Neuron (in vitro differentiated cells): ENCODE results near the gene ANKDD1A.

Source experiments
- H2AFZ ChIP-seq: one replicate; pipeline ENCODE4 v1.6.1; 2013; ENCODE audit warnings: low read depth, mild to moderate bottlenecking, inconsistent platforms, low read length, moderate library complexity
- H3K27me3 ChIP-seq: one replicate; pipeline ENCODE4 v1.6.1; 2013; ENCODE audit warnings: low read length; ENCODE audit not compliant: insufficient read depth
- H3K36me3 ChIP-seq: one replicate; pipeline ENCODE4 v1.6.1; 2013; ENCODE audit warnings: low read length; ENCODE audit not compliant: insufficient read depth
- H3K4me1 ChIP-seq: one replicate; pipeline ENCODE4 v1.6.1; 2013; ENCODE audit warnings: low read length; ENCODE audit not compliant: insufficient read depth
- H3K4me3 ChIP-seq: 2 replicates; pipeline ENCODE4 v1.5.1; 2013; ENCODE audit warnings: mild to moderate bottlenecking, low read length, moderate library complexity
- H3K9me3 ChIP-seq: one replicate; pipeline ENCODE4 v1.6.1; 2013; ENCODE audit warnings: low read length

Gene ANKDD1A

GRCh38 chr15:64943512-64944225 is 32.0 kb downstream of the ANKDD1A start:
- no peaks in the 10 kb centered on the region for H3K9me3 ChIP-seq
- no peaks in the 10 kb centered on the region for H3K4me1 ChIP-seq
- no peak overlapping the region for H2AFZ ChIP-seq
- H3K36me3 ChIP-seq: no peaks in the 10 kb centered on the region
- no peaks in the 10 kb centered on the region for H3K27me3 ChIP-seq
- no peak overlapping the region for H3K4me3 ChIP-seq

GRCh38 chr15:64944961-64945360 is 33.3 kb downstream of the ANKDD1A start:
- Histone ChIP-seq H3K4me3 (no peak overlapping the region), H2AFZ (no peak overlapping the region), H3K9me3 (no peaks in the 10 kb centered on the region), H3K4me1 (no peaks in the 10 kb centered on the region), H3K27me3 (no peaks in the 10 kb centered on the region), H3K36me3 (no peaks in the 10 kb centered on the region)

GRCh38 chr15:64947211-64947610 is 35.5 kb downstream of the ANKDD1A start:
- Histone ChIP-seq H3K27me3 (no peaks in the 10 kb centered on the region), H3K9me3 (no peaks in the 10 kb centered on the region), H3K36me3 (no peaks in the 10 kb centered on the region), H3K4me1 (no peaks in the 10 kb centered on the region), H2AFZ (no peak overlapping the region), H3K4me3 (no peak overlapping the region)

DNA sequence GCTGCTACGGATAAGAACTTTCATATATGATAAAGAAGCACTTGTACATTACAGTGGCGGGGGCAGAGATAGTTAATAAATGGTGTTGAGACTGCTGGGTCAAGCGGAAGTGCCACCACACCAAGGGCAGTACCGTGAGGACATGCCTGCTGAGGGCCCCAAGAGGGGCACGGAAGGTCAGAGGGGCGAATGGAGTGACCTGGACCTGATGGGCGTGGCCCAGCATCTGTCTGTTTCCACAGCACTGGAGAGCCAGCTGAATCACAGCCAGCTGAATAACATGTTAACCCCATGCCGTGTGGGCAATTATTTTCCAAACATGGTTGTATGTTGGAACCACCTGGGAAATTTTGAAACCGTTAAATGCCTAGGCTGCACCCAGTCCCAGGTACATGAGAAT is 37.2 kb downstream of the ANKDD1A start:
- H3K27me3 ChIP-seq: no peaks in the 10 kb centered on the region
- no peaks in the 10 kb centered on the region for H3K4me1 ChIP-seq
- no peak overlapping the region for H3K4me3 ChIP-seq
- H3K9me3 ChIP-seq: no peaks in the 10 kb centered on the region
- no peaks in the 10 kb centered on the region for H3K36me3 ChIP-seq
- H2AFZ ChIP-seq: no peak overlapping the region

GRCh38 chr15:64949383-64950186 is 37.9 kb downstream of the ANKDD1A start:
- no peaks in the 10 kb centered on the region for H3K36me3 ChIP-seq
- H3K4me3 ChIP-seq: no peak overlapping the region
- H3K4me1 ChIP-seq: no peaks in the 10 kb centered on the region
- no peaks in the 10 kb centered on the region for H3K27me3 ChIP-seq
- no peaks in the 10 kb centered on the region for H3K9me3 ChIP-seq
- no peak overlapping the region for H2AFZ ChIP-seq

DNA sequence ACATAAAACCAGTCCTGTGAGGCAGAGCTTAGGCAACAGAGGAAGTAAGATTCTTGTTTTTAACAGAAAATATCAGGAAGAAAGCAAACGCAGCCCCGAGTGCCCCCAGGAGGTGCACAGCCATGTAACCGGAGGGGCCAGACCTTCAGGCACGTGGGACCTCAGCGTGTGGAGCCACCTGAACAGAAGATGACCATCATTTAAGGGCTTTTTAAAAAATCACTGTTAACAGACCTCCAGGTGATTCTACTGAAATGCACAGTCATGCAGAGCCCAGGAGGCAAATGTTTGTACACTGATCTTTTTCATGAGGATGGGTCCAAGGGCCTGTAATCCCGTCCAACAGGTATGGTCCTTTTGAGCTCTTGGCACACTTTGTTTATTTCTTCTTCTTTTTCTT is 39.2 kb downstream of the ANKDD1A start:
- Histone ChIP-seq H3K4me3 (no peak overlapping the region), H3K4me1 (no peaks in the 10 kb centered on the region), H2AFZ (no peak overlapping the region), H3K36me3 (peaks cover 9% of the 10 kb centered on the region), H3K9me3 (peaks cover 8% of the 10 kb centered on the region), H3K27me3 (no peaks in the 10 kb centered on the region)

DNA sequence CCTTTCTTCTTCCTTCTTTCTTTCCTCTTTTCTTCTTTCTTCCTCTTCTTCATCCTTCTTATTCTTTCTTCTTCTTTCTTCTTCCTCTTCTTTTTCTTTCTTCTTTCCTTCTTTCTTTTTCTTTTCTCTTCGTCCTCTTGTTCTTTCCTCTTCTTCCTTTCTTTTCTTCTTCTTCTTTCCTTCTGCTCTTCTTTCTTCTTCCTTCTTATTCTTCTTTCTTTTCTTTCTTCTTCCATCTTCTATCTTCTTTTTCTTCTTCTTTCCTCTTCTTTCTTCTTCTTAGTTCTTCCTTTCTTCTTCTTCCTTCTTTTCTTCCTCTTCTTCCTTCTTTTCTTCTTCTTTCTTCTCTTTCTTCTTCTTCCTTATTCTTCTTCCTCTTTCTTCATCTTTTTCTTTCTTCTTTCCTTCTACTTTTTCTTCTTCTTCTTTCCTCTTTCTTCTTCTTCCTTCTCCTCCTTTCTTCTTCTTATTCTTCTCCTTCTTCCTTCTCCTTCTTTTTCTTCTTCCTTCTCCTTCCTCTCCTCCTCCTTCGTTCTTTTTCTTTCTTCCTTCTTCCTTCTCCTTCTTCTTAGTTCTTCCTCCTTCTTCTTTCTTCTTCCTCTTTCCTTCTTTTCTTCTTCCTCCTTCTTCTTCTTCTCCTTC is 40.2 kb downstream of the ANKDD1A start:
- Histone ChIP-seq H3K9me3 (peaks cover 9% of the 10 kb centered on the region), H3K27me3 (no peaks in the 10 kb centered on the region), H2AFZ (no peak overlapping the region), H3K4me3 (no peak overlapping the region), H3K4me1 (no peaks in the 10 kb centered on the region), H3K36me3 (peaks cover 17% of the 10 kb centered on the region)

- Histone ChIP-seq H2AFZ (no peak overlapping the region), H3K4me1 (no peaks in the 10 kb centered on the region), H3K36me3 (peaks cover 39% of the 10 kb centered on the region), H3K4me3 (no peak overlapping the region), H3K9me3 (peaks cover 9% of the 10 kb centered on the region), H3K27me3 (no peaks in the 10 kb centered on the region)
These were observed 42.7 kb downstream of the ANKDD1A start for GRCh38 chr15:64954395-64954794.

- Histone ChIP-seq H2AFZ (no peak overlapping the region), H3K36me3 (peaks cover 83% of the 10 kb centered on the region), H3K9me3 (peaks cover 9% of the 10 kb centered on the region), H3K4me3 (no peak overlapping the region), H3K27me3 (no peaks in the 10 kb centered on the region), H3K4me1 (no peaks in the 10 kb centered on the region)
These were observed 47.4 kb downstream of the ANKDD1A start for GRCh38 chr15:64959128-64959527.

DNA sequence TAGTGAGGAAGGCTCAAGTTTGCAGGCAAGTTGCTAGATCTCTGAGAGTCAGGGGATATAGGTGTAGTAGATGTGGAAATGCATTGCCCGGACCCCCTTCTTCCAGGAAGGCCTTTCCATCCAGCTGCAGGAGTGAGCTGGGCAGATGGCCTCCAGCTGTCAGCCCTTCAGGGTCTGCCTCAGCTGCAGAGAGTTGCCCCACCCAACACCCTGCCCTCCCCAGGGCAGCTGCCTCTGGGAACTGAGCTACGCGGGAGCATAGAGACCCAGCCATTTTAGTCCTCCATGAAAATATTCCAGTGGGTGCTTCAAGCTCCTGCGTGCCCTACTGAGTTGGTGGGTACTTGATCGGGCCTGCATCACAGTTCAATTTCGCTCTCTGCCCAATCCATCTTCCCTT is 48.5 kb downstream of the ANKDD1A start:
- no peak overlapping the region for H3K4me3 ChIP-seq
- no peak overlapping the region for H2AFZ ChIP-seq
- H3K27me3 ChIP-seq: no peaks in the 10 kb centered on the region
- H3K36me3 ChIP-seq: peaks cover 90% of the 10 kb centered on the region
- peaks cover 8% of the 10 kb centered on the region for H3K9me3 ChIP-seq
- H3K4me1 ChIP-seq: no peaks in the 10 kb centered on the region

GRCh38 chr15:64961013-64961412 is 49.3 kb downstream of the ANKDD1A start:
- Histone ChIP-seq H3K36me3 (peaks cover 87% of the 10 kb centered on the region), H3K9me3 (no peaks in the 10 kb centered on the region), H3K4me1 (no peaks in the 10 kb centered on the region), H2AFZ (no peak overlapping the region), H3K27me3 (no peaks in the 10 kb centered on the region), H3K4me3 (no peak overlapping the region)

GRCh38 chr15:64969401-64969800 is 57.7 kb downstream of the ANKDD1A start:
- no peaks in the 10 kb centered on the region for H3K9me3 ChIP-seq
- H3K36me3 ChIP-seq: peaks cover 67% of the 10 kb centered on the region
- H3K4me1 ChIP-seq: no peaks in the 10 kb centered on the region

GRCh38 chr15:64970698-64971097 is 59.0 kb downstream of the ANKDD1A start:
- H3K36me3 ChIP-seq: peaks cover 65% of the 10 kb centered on the region
- H3K4me1 ChIP-seq: no peaks in the 10 kb centered on the region
- no peak overlapping the region for H2AFZ ChIP-seq
- no peaks in the 10 kb centered on the region for H3K27me3 ChIP-seq
- H3K9me3 ChIP-seq: no peaks in the 10 kb centered on the region
- no peak overlapping the region for H3K4me3 ChIP-seq

More at GRCh38 chr15:64969401-64969800, 57.7 kb downstream of the ANKDD1A start:
- H2AFZ ChIP-seq: no peak overlapping the region
- H3K27me3 ChIP-seq: no peaks in the 10 kb centered on the region
- H3K4me3 ChIP-seq: no peak overlapping the region
